OCI-LY1 (cell line): ENCODE data around the gene TAS1R1.

Source experiments
- H2AFZ ChIP-seq: fragments of 200-600 bp; sonication (generic), shearing (Covaris generic); 2 replicates; pipeline ENCODE4 v1.6.0; 2014; ENCODE audit warnings: antibody characterized with exemption, mild to moderate bottlenecking, low read length
- H3F3A ChIP-seq: fragments of 200-600 bp; sonication (generic), shearing (Covaris generic); 2 replicates; pipeline ENCODE4 v1.6.0; 2014; ENCODE audit warnings: mild to moderate bottlenecking, antibody characterized with exemption, low read length, moderate library complexity; ENCODE audit not compliant: insufficient read depth
- H3K27ac ChIP-seq: fragments of 200-600 bp; sonication (generic); 2 replicates; pipeline ENCODE4 v1.5.1; 2014; ENCODE audit warnings: low read length, mixed run types, mild to moderate bottlenecking, low read depth; ENCODE audit not compliant: poor library complexity, severe bottlenecking
- H3K27me3 ChIP-seq: fragments of 200-600 bp; sonication (generic); 2 replicates; pipeline ENCODE4 v1.6.0; 2014; ENCODE audit warnings: antibody characterized with exemption, mild to moderate bottlenecking, low read length, moderate library complexity; ENCODE audit not compliant: insufficient read depth
- H3K36me3 ChIP-seq: fragments of 200-600 bp; sonication (generic); 2 replicates; pipeline ENCODE4 v1.6.1; 2014; ENCODE audit warnings: mild to moderate bottlenecking, antibody characterized with exemption, low read length, moderate library complexity, mixed read lengths; ENCODE audit not compliant: insufficient read depth
- H3K4me1 ChIP-seq: fragments of 200-600 bp; sonication (generic); 2 replicates; pipeline ENCODE4 v1.5.1; 2014; ENCODE audit warnings: mild to moderate bottlenecking, low read length, moderate library complexity; ENCODE audit not compliant: insufficient read depth, severe bottlenecking
- H3K4me2 ChIP-seq: fragments of 200-600 bp; sonication (generic), shearing (Covaris generic); 2 replicates; pipeline ENCODE4 v1.6.1; 2014; ENCODE audit warnings: low read length
- H3K4me3 ChIP-seq: fragments of 200-600 bp; sonication (generic); 2 replicates; pipeline ENCODE4 v1.5.1; 2014; ENCODE audit warnings: low read length, low read depth, mild to moderate bottlenecking, mixed read lengths; ENCODE audit not compliant: poor library complexity, severe bottlenecking
- H3K79me2 ChIP-seq: fragments of 200-600 bp; shearing (Covaris generic); 2 replicates; pipeline ENCODE4 v1.6.1; 2016; ENCODE audit warnings: mixed run types, low read length, mixed read lengths; ENCODE audit not compliant: insufficient read depth
- H3K9ac ChIP-seq: fragments of 200-600 bp; sonication (generic), shearing (Covaris generic); 2 replicates; pipeline ENCODE4 v1.6.1; 2014; ENCODE audit warnings: mild to moderate bottlenecking, low read length, mixed read lengths
- H3K9me2 ChIP-seq: fragments of 200-600 bp; sonication (generic), shearing (Covaris generic); 2 replicates; pipeline ENCODE4 v1.6.1; 2014; ENCODE audit warnings: low read depth, mild to moderate bottlenecking, low read length, mixed read lengths
- H3K9me3 ChIP-seq: fragments of 200-600 bp; shearing (Covaris generic); 2 replicates; pipeline ENCODE4 v1.6.1; 2014; ENCODE audit warnings: low read length, mixed read lengths
- H4K20me1 ChIP-seq: fragments of 200-600 bp; sonication (generic), shearing (Covaris generic); 2 replicates; pipeline ENCODE4 v1.6.0; 2016; ENCODE audit warnings: mild to moderate bottlenecking, low read length; ENCODE audit not compliant: insufficient read depth
- CTCF ChIP-seq: fragments of 200-600 bp; sonication (generic), shearing (Covaris generic); IDR thresholded peaks from 2 replicates; pipeline ENCODE4 v1.5.1; 2017; ENCODE audit warnings: mild to moderate bottlenecking, antibody characterized with exemption, low read length, moderate library complexity, mixed read lengths
- EZH2 ChIP-seq: fragments of 200-600 bp; sonication (generic), shearing (Covaris generic); IDR thresholded peaks from 2 replicates; pipeline ENCODE4 v1.8.0; 2017; ENCODE audit warnings: borderline replicate concordance, mixed run types, mild to moderate bottlenecking, antibody characterized with exemption, low read length, moderate library complexity, mixed read lengths

Gene TAS1R1

GRCh38 chr1:6625584-6626149, 70.6 kb downstream of the TAS1R1 start:
- H3K9me3 ChIP-seq = no peaks in the 10 kb centered on the region

DNA sequence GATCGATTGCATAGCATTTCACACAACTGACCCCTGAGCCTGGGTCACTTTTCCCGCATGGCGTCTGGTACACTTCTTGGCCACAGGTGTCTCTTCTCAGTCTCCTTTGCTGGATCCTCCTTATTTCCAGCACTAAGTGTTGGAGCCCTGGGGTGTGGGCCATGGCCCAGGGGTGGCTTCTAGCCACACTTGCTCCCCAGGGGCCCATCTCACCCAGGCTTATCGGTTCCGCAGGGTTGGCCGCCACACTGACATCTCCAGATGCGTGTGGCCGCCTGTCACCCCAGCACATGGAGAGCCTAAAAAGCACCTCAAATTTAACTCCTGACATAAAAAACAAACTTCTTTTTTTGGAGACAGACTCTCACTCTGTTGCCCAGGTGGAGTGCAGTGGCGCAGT, 71.9 kb downstream of the TAS1R1 start:
- Histone ChIP-seq H4K20me1 (no peaks in the 10 kb centered on the region), H3K36me3 (peaks cover 60% of the 10 kb centered on the region), H3K4me2 (peak overlapping the region; percentile 97; the same call in 1 of the 2 replicates), H3K27ac (peak overlapping the region; percentile 48), H3K9ac (no peak overlapping the region; the same call in 1 of the 2 replicates), H2AFZ (no peak overlapping the region), H3F3A (no peaks in the 10 kb centered on the region), H3K9me3 (no peaks in the 10 kb centered on the region), H3K9me2 (no peaks in the 10 kb centered on the region), H3K79me2 (no peaks in the 10 kb centered on the region), H3K4me1 (peaks cover 27% of the 10 kb centered on the region), H3K4me3 (peak overlapping the region; percentile 85), H3K27me3 (no peaks in the 10 kb centered on the region)
- TF ChIP-seq EZH2 (no peak), CTCF (no peak)

More at GRCh38 chr1:6625584-6626149, 70.6 kb downstream of the TAS1R1 start:
- TF ChIP-seq CTCF = no peak
- no peak for TF ChIP-seq EZH2
- peak overlapping the region; percentile 97 for H3K4me2 ChIP-seq
- H3K27me3 ChIP-seq = no peaks in the 10 kb centered on the region
- peaks cover 27% of the 10 kb centered on the region for H3K4me1 ChIP-seq
- no peaks in the 10 kb centered on the region for H4K20me1 ChIP-seq
- peak overlapping the region; percentile 85 for H3K4me3 ChIP-seq
- H3K36me3 ChIP-seq = peaks cover 74% of the 10 kb centered on the region
- H3K9ac ChIP-seq = peak overlapping the region; percentile 85
- H3K9me2 ChIP-seq = no peaks in the 10 kb centered on the region
- H2AFZ ChIP-seq = no peak overlapping the region
- H3K79me2 ChIP-seq = no peaks in the 10 kb centered on the region
- peak overlapping the region; percentile 50 for H3K27ac ChIP-seq
- no peaks in the 10 kb centered on the region for H3F3A ChIP-seq

- H3K79me2 ChIP-seq = no peaks in the 10 kb centered on the region
- H3K9ac ChIP-seq = no peak overlapping the region
- H3F3A ChIP-seq = no peaks in the 10 kb centered on the region
- H2AFZ ChIP-seq = no peak overlapping the region
- no peak overlapping the region for H3K4me3 ChIP-seq
- H3K27ac ChIP-seq = peak overlapping the region; percentile 48
- no peak for TF ChIP-seq CTCF
- TF ChIP-seq EZH2 = no peak
- no peaks in the 10 kb centered on the region for H3K9me3 ChIP-seq
- no peaks in the 10 kb centered on the region for H3K9me2 ChIP-seq
- no peaks in the 10 kb centered on the region for H4K20me1 ChIP-seq
- H3K4me2 ChIP-seq = no peak overlapping the region
- H3K4me1 ChIP-seq = peaks cover 27% of the 10 kb centered on the region
- H3K27me3 ChIP-seq = no peaks in the 10 kb centered on the region
- peaks cover 60% of the 10 kb centered on the region for H3K36me3 ChIP-seq
Observed at GRCh38 chr1:6627841-6628545, 72.9 kb downstream of the TAS1R1 start.
